HepG2 (cell line): Measurements from ENCODE around the gene PLAAT3. TPM values are rescaled to one million over a fixed set of nuclear protein-coding genes. Genes with fewer than 3 reads are reported as not detected.

Experiments used
- ATAD3A ChIP-seq: sonication (generic); formaldehyde crosslinking; IDR thresholded peaks from 2 replicates; pipeline ENCODE4 v1.4.0; 2020; ENCODE audit warnings: missing genetic modification reagents
- ATF3 ChIP-seq: sonication (generic); formaldehyde crosslinking; IDR thresholded peaks from 2 replicates; pipeline ENCODE4 v1.4.0; 2020; ENCODE audit warnings: missing genetic modification reagents
- ATF4 ChIP-seq, 2 experiments: fragments of 450-650 bp in 1 of 2; sonication (generic) in 1 of 2; formaldehyde crosslinking; IDR thresholded peaks; 2 replicates each; pipeline versions ENCODE4 v1.5.0 to v1.8.0; 2020 to 2022; ENCODE audit warnings: mild to moderate bottlenecking in 1 of 2, missing genetic modification reagents in 1 of 2
- FOXA1 ChIP-seq, 2 experiments: fragments of 450-650 bp in 1 of 2; sonication (generic) in 1 of 2; formaldehyde crosslinking in 1 of 2; IDR thresholded peaks; 2 replicates each; pipeline versions ENCODE4 v1.4.0 to v1.6.1; 2016 to 2020; ENCODE audit warnings: missing genetic modification reagents in 1 of 2
- FOXA3 ChIP-seq: IDR thresholded peaks from 2 replicates; pipeline ENCODE4 v1.6.1; 2016; ENCODE audit warnings: missing genetic modification reagents, missing compliant biosample characterization
- GMEB1 ChIP-seq: sonication (generic); formaldehyde crosslinking; IDR thresholded peaks from 2 replicates; pipeline ENCODE4 v1.5.1; 2020; ENCODE audit warnings: missing genetic modification reagents, mild to moderate bottlenecking, borderline replicate concordance
- HIVEP1 ChIP-seq: sonication (generic); formaldehyde crosslinking; IDR thresholded peaks from 2 replicates; pipeline ENCODE4 v1.4.0; 2020; ENCODE audit warnings: mild to moderate bottlenecking, missing genetic modification reagents
- IRF9 ChIP-seq: sonication (generic); formaldehyde crosslinking; IDR thresholded peaks from 2 replicates; pipeline ENCODE4 v1.8.0; 2022; ENCODE audit warnings: missing genetic modification reagents, mild to moderate bottlenecking, borderline replicate concordance
- KAT8 ChIP-seq: IDR thresholded peaks from 2 replicates; pipeline ENCODE4 v1.6.1; 2016; ENCODE audit warnings: missing genetic modification reagents, missing compliant biosample characterization
- MAFG ChIP-seq: sonication (generic); formaldehyde crosslinking; IDR thresholded peaks from 2 replicates; pipeline ENCODE4 v1.5.1; 2020; ENCODE audit warnings: mild to moderate bottlenecking, missing genetic modification reagents
- NCOR1 ChIP-seq: fragments of 200-600 bp; sonication (generic); IDR thresholded peaks from 2 replicates; pipeline ENCODE4 v1.7.0; 2017; ENCODE audit warnings: antibody characterized with exemption, low read length, borderline replicate concordance
- NR0B2 ChIP-seq: sonication (generic); formaldehyde crosslinking; IDR thresholded peaks from 2 replicates; pipeline ENCODE4 v1.4.0; 2020; ENCODE audit warnings: mild to moderate bottlenecking, missing genetic modification reagents
- PHF8 ChIP-seq: sonication (generic); formaldehyde crosslinking; IDR thresholded peaks from 2 replicates; pipeline ENCODE4 v1.5.0; 2020; ENCODE audit warnings: missing genetic modification reagents
- USF2 ChIP-seq, 2 experiments: sonication (generic) in 1 of 2; formaldehyde crosslinking in 1 of 2; IDR thresholded peaks; 2 replicates each; pipeline versions ENCODE4 v1.5.1 to v1.6.1; 2011 to 2020; ENCODE audit warnings: borderline replicate concordance in 1 of 2, low read depth in 1 of 2, low read length in 1 of 2, mild to moderate bottlenecking in 1 of 2, missing genetic modification reagents in 1 of 2, moderate library complexity in 1 of 2
- ZFP41 ChIP-seq: sonication (generic); formaldehyde crosslinking; IDR thresholded peaks from 2 replicates; pipeline ENCODE4 v1.4.0; 2020; ENCODE audit warnings: mild to moderate bottlenecking, missing genetic modification reagents, borderline replicate concordance
- ZNF33B ChIP-seq: sonication (generic); formaldehyde crosslinking; IDR thresholded peaks from 2 replicates; pipeline ENCODE4 v1.5.1; 2020; ENCODE audit warnings: mild to moderate bottlenecking, missing genetic modification reagents
- ZNF547 ChIP-seq: sonication (generic); formaldehyde crosslinking; IDR thresholded peaks from 2 replicates; pipeline ENCODE4 v1.5.1; 2020; ENCODE audit warnings: mild to moderate bottlenecking, missing genetic modification reagents
- ZNF580 ChIP-seq: IDR thresholded peaks from 2 replicates; pipeline ENCODE4 v1.6.1; 2016; ENCODE audit warnings: low read depth, borderline replicate concordance
- ZNF720 ChIP-seq: sonication (generic); formaldehyde crosslinking; IDR thresholded peaks from 2 replicates; pipeline ENCODE4 v1.4.0; 2020; ENCODE audit warnings: missing genetic modification reagents
- ZNF83 ChIP-seq: sonication (generic); formaldehyde crosslinking; IDR thresholded peaks from 2 replicates; pipeline ENCODE4 v1.4.0; 2020; ENCODE audit warnings: missing genetic modification reagents, mild to moderate bottlenecking, borderline replicate concordance
- ZSCAN21 ChIP-seq: sonication (generic); formaldehyde crosslinking; IDR thresholded peaks from 2 replicates; pipeline ENCODE4 v1.8.0; 2022; ENCODE audit warnings: mild to moderate bottlenecking, missing genetic modification reagents, moderate library complexity, borderline replicate concordance
- polyA plus RNA-seq, 8 experiments: library from polyadenylated mRNA; depleted of rRNA in 3 of 8; stranded (reverse) in 7 of 8; unstranded in 1 of 8; fragments of >200 nt; fragmentation: Illumina TruSeq in 4 of 8; extraction: Trizol in 4 of 8; gene quantifications; 2 replicates each; pipeline versions ENCODE4 v1.2.1 to v1.2.3, GENCODE V29; 2011 to 2016; ENCODE audit warnings: low read depth in 4 of 8, missing spikeins in 1 of 8, mixed read lengths in 1 of 8; ENCODE audit not compliant: insufficient read depth in 1 of 8
- total RNA-seq, 5 experiments: library from RNA; depleted of rRNA; stranded (reverse); fragments of >200 nt; fragmentation: Illumina TruSeq; extraction: Trizol; gene quantifications; 2 replicates each; pipeline ENCODE4 v1.2.3, GENCODE V29; 2016; ENCODE audit warnings: low read depth in 1 of 5

Gene PLAAT3
- total and polyA plus RNA-seq, 2 of the 13 experiments (the other 11 are each of a cell fraction or from before 2014, with no cell fraction given): 9.3 to 16.4 TPM

GRCh38 chr11:63574856-63575602, 39.2 kb downstream of the PLAAT3 start (continued):
- TF ChIP-seq ATF4 (CRISPR knock-in tag; IDR thresholded peaks at IDR 0.05) (peak in 1 of 2 experiments; percentile 80; a peak in 2 of 4 replicates), ZNF33B (0 out of 2 replicates have a peak, but pooled peaks have one; percentile 38), USF2 (IDR thresholded peaks at IDR 0.05; ENCODE audit: low read depth, low read length) (no peak), USF2 (CRISPR knock-in tag; IDR thresholded peaks at IDR 0.05; ENCODE audit: borderline replicate concordance) (no peak), ATAD3A (CRISPR knock-in tag) (no peak), NR0B2 (CRISPR knock-in tag) (no peak), NCOR1 (peak; percentile 63; the same call in 1 of the 2 replicates), FOXA1 (IDR thresholded peaks at IDR 0.05) (no peak), FOXA1 (CRISPR knock-in tag; IDR thresholded peaks at IDR 0.05) (peak; percentile 46; the same call in 1 of the 2 replicates), HIVEP1 (peak; percentile 54; the same call in 1 of the 2 replicates), ZNF720 (CRISPR knock-in tag) (no peak), KAT8 (CRISPR knock-in tag) (0 out of 2 replicates have a peak, but pooled peaks have one; percentile 19), ZNF580 (peak; percentile 31; the same call in 1 of the 2 replicates), MAFG (CRISPR knock-in tag) (no peak), ZFP41 (CRISPR knock-in tag) (no peak), GMEB1 (CRISPR knock-in tag) (no peak), ZSCAN21 (CRISPR knock-in tag) (0 out of 2 replicates have a peak, but pooled peaks have one; percentile 25), PHF8 (CRISPR knock-in tag) (peak; percentile 24; the same call in 1 of the 2 replicates), ZNF547 (CRISPR knock-in tag) (peak; percentile 83), ZNF83 (CRISPR knock-in tag) (no peak), IRF9 (CRISPR knock-in tag) (peak; percentile 55; the same call in 1 of the 2 replicates), ATF3 (CRISPR knock-in tag) (peak; percentile 89), FOXA3 (peak; percentile 52; the same call in 1 of the 2 replicates)
